ENCODE results near the gene RBM5. TPM values are rescaled to one million over a fixed set of nuclear protein-coding genes. Genes with fewer than 3 reads are reported as not detected.

Gene RBM5
- polyA plus RNA-seq, 4 donors, result 57.1 to 216 (median 84.3) TPM

GRCh38 chr3:50164481-50164880, 75.8 kb downstream of the RBM5 start:
- H3K27me3 ChIP-seq (ENCODE audit: control insufficient read depth in 3 of 3, insufficient read depth in 3 of 3, low read length in 3 of 3), result peaks cover 0 to 48% (median 0%) of the 10 kb centered on the region in 3 donors
- peaks cover 0 to 39% (median 0%) of the 10 kb centered on the region in 3 donors for H3K36me3 ChIP-seq (ENCODE audit: control insufficient read depth in 3 of 3, insufficient read depth in 2 of 3, low read depth in 1 of 3, low read length in 3 of 3)
- no peaks in the 10 kb centered on the region for H3K9me3 ChIP-seq (ENCODE audit: control insufficient read depth in 2 of 2, insufficient read depth in 1 of 2, low read depth in 1 of 2, low read length in 1 of 2)
- H3K4me3 ChIP-seq (ENCODE audit: low read depth in 1 of 3, low read length in 3 of 3), result no peak overlapping the region
- no peak for DNase-seq
- 23 to 44% (median 35%) methylated on average over 1 of the region's 1 CpG for WGBS, 3 donors
- H3K4me1 ChIP-seq (ENCODE audit: control insufficient read depth in 3 of 3, insufficient read depth in 2 of 3, low read depth in 1 of 3, low read length in 2 of 3), result peaks cover 4 to 39% (median 9%) of the 10 kb centered on the region in 3 donors
- FAIRE-seq, result no peak
- H3K27ac ChIP-seq (ENCODE audit: low read depth in 1 of 3, low read length in 2 of 3), result peak overlapping the region in 2 of 3 donors; percentile 2 to 42

DNA sequence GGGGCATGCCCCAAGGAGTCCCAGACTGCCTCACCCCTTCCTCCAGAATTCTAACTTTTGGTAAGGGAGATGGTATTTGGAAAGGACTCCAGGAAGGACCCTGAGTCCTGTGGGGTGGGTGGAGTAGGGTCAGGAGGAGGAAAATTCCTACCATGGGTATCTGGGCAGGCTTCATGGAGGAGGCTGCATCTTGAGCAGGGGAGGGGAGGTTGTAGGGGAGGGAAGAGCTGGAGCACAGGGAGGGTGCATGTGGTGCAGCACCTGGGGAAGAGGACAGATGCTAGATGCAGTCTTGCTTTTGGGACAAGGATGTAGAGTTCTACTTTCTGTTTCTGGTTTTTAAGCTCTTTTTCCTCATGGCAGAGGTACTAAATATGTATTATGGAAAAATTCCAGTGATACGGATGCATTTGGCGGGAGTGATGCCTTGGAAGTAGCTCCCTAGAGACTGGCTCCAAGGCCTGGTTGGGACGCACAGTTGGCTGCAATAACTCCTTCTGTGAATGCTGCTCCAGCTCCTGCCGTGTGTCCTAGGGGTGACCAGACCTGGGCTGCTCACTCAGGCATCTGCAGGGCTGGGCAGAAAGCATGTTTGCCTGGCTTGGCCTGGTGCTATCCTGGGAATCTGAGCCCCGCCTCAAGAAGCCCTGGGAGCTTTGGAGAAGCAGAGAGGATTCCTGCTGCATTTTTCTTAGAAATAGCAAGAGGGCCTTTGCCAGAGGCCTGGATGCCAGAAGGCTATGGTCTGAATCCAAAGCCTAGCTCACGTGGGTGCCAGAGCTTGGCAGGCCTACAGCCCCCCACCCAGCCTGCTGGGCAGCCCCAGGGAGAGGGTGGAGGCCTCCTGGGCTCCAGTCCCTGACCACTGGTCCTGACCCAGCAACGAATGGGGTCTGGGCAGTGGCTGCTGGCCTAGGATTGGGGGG, 76.5 kb downstream of the RBM5 start:
- Histone ChIP-seq H3K27ac (ENCODE audit: low read depth in 1 of 3, low read length in 2 of 3) (peak overlapping the region; percentile 22 to 70 (median 56)), H3K4me1 (ENCODE audit: control insufficient read depth in 3 of 3, insufficient read depth in 2 of 3, low read depth in 1 of 3, low read length in 2 of 3) (peaks cover 4 to 39% (median 9%) of the 10 kb centered on the region in 3 donors), H3K9me3 (ENCODE audit: control insufficient read depth in 2 of 2, insufficient read depth in 1 of 2, low read depth in 1 of 2, low read length in 1 of 2) (no peaks in the 10 kb centered on the region), H3K4me3 (ENCODE audit: low read depth in 1 of 3, low read length in 3 of 3) (no peak overlapping the region), H3K36me3 (ENCODE audit: control insufficient read depth in 3 of 3, insufficient read depth in 2 of 3, low read depth in 1 of 3, low read length in 3 of 3) (peaks cover 0 to 34% (median 0%) of the 10 kb centered on the region in 3 donors), H3K27me3 (ENCODE audit: control insufficient read depth in 3 of 3, insufficient read depth in 3 of 3, low read length in 3 of 3) (peaks cover 0 to 46% (median 0%) of the 10 kb centered on the region in 3 donors)
- WGBS, 3 donors, result 35 to 43% (median 38%) methylated on average over 6 to 7 of the region's 7 CpGs
- DNase-seq (no peak), FAIRE-seq (no peak)

- Histone ChIP-seq H3K27me3 (ENCODE audit: control insufficient read depth in 3 of 3, insufficient read depth in 3 of 3, low read length in 3 of 3) (peaks cover 0 to 46% (median 0%) of the 10 kb centered on the region in 3 donors), H3K4me3 (ENCODE audit: low read depth in 1 of 3, low read length in 3 of 3) (no peak overlapping the region), H3K27ac (ENCODE audit: low read depth in 1 of 3, low read length in 2 of 3) (peak overlapping the region; percentile 33 to 76 (median 56)), H3K4me1 (ENCODE audit: control insufficient read depth in 3 of 3, insufficient read depth in 2 of 3, low read depth in 1 of 3, low read length in 2 of 3) (peaks cover 6 to 39% (median 9%) of the 10 kb centered on the region in 3 donors), H3K36me3 (ENCODE audit: control insufficient read depth in 3 of 3, insufficient read depth in 2 of 3, low read depth in 1 of 3, low read length in 3 of 3) (peaks cover 0 to 32% (median 0%) of the 10 kb centered on the region in 3 donors), H3K9me3 (ENCODE audit: control insufficient read depth in 2 of 2, insufficient read depth in 1 of 2, low read depth in 1 of 2, low read length in 1 of 2) (no peaks in the 10 kb centered on the region)
- FAIRE-seq, result no peak
- DNase-seq, result peak; percentile 56 to 90
- 8 to 27% (median 25%) methylated on average over 14 to 15 of the region's 15 CpGs for WGBS, 3 donors
Measured at GRCh38 chr3:50165910-50166538, 77.3 kb downstream of the RBM5 start.

GRCh38 chr3:50166620-50167019, 77.9 kb downstream of the RBM5 start:
- 52 to 65% (median 56%) methylated on average over 6 of the region's 6 CpGs for WGBS, 3 donors
- peaks cover 0 to 43% (median 0%) of the 10 kb centered on the region in 3 donors for H3K27me3 ChIP-seq (ENCODE audit: control insufficient read depth in 3 of 3, insufficient read depth in 3 of 3, low read length in 3 of 3)
- peak overlapping the region; percentile 33 to 76 (median 56) for H3K27ac ChIP-seq (ENCODE audit: low read depth in 1 of 3, low read length in 2 of 3)
- DNase-seq (no peak), FAIRE-seq (no peak)
- no peak overlapping the region for H3K4me3 ChIP-seq (ENCODE audit: low read depth in 1 of 3, low read length in 3 of 3)
- H3K36me3 ChIP-seq (ENCODE audit: control insufficient read depth in 3 of 3, insufficient read depth in 2 of 3, low read depth in 1 of 3, low read length in 3 of 3), result peaks cover 0 to 29% (median 0%) of the 10 kb centered on the region in 3 donors
- peaks cover 7 to 42% (median 11%) of the 10 kb centered on the region in 3 donors for H3K4me1 ChIP-seq (ENCODE audit: control insufficient read depth in 3 of 3, insufficient read depth in 2 of 3, low read depth in 1 of 3, low read length in 2 of 3)
- no peaks in the 10 kb centered on the region for H3K9me3 ChIP-seq (ENCODE audit: control insufficient read depth in 2 of 2, insufficient read depth in 1 of 2, low read depth in 1 of 2, low read length in 1 of 2)

GRCh38 chr3:50167069-50167840, 78.5 kb downstream of the RBM5 start:
- WGBS, 3 donors, result 25 to 45% (median 34%) methylated on average over 15 to 16 of the region's 16 CpGs
- H3K4me3 ChIP-seq (ENCODE audit: low read depth in 1 of 3, low read length in 3 of 3), result no peak overlapping the region
- no peaks in the 10 kb centered on the region for H3K9me3 ChIP-seq (ENCODE audit: control insufficient read depth in 2 of 2, insufficient read depth in 1 of 2, low read depth in 1 of 2, low read length in 1 of 2)
- peak overlapping the region in 1 of 3 donors; percentile 76 for H3K27ac ChIP-seq (ENCODE audit: low read depth in 1 of 3, low read length in 2 of 3)
- H3K27me3 ChIP-seq (ENCODE audit: control insufficient read depth in 3 of 3, insufficient read depth in 3 of 3, low read length in 3 of 3), result peaks cover 0 to 43% (median 0%) of the 10 kb centered on the region in 3 donors
- FAIRE-seq, result no peak
- DNase-seq, result peak in 1 of 2 donors; percentile 81
- peaks cover 0 to 26% (median 0%) of the 10 kb centered on the region in 3 donors for H3K36me3 ChIP-seq (ENCODE audit: control insufficient read depth in 3 of 3, insufficient read depth in 2 of 3, low read depth in 1 of 3, low read length in 3 of 3)
- H3K4me1 ChIP-seq (ENCODE audit: control insufficient read depth in 3 of 3, insufficient read depth in 2 of 3, low read depth in 1 of 3, low read length in 2 of 3), result peaks cover 9 to 43% (median 14%) of the 10 kb centered on the region in 3 donors

DNA sequence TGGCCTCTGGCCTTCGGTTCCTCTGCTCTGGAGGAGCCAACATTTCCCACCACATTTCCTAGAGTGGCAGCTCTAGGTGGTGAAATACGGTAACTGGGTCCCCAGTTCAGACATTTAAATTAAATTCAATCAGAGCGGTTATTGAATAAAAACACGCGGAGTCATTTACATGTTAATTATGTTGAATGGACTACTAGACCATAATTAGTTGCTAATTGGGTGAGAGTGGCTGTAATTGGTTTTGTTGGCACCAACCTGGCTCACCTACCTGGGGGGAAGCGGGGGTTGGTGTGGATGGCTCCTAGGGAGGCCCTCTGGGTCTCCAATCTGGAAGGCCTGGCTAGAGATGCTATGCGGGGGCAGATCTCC, 79.1 kb downstream of the RBM5 start:
- H3K9me3 ChIP-seq (ENCODE audit: control insufficient read depth in 2 of 2, insufficient read depth in 1 of 2, low read depth in 1 of 2, low read length in 1 of 2), result no peaks in the 10 kb centered on the region
- 84 to 85% (median 84%) methylated on average over 7 of the region's 7 CpGs for WGBS, 3 donors
- peaks cover 0 to 47% (median 0%) of the 10 kb centered on the region in 3 donors for H3K27me3 ChIP-seq (ENCODE audit: control insufficient read depth in 3 of 3, insufficient read depth in 3 of 3, low read length in 3 of 3)
- H3K4me3 ChIP-seq (ENCODE audit: low read depth in 1 of 3, low read length in 3 of 3), result no peak overlapping the region
- peaks cover 13 to 43% (median 14%) of the 10 kb centered on the region in 3 donors for H3K4me1 ChIP-seq (ENCODE audit: control insufficient read depth in 3 of 3, insufficient read depth in 2 of 3, low read depth in 1 of 3, low read length in 2 of 3)
- H3K36me3 ChIP-seq (ENCODE audit: control insufficient read depth in 3 of 3, insufficient read depth in 2 of 3, low read depth in 1 of 3, low read length in 3 of 3), result peaks cover 0 to 24% (median 0%) of the 10 kb centered on the region in 3 donors
- FAIRE-seq, result no peak
- no peak for DNase-seq
- peak overlapping the region in 1 of 3 donors; percentile 76 for H3K27ac ChIP-seq (ENCODE audit: low read depth in 1 of 3, low read length in 2 of 3)

DNA sequence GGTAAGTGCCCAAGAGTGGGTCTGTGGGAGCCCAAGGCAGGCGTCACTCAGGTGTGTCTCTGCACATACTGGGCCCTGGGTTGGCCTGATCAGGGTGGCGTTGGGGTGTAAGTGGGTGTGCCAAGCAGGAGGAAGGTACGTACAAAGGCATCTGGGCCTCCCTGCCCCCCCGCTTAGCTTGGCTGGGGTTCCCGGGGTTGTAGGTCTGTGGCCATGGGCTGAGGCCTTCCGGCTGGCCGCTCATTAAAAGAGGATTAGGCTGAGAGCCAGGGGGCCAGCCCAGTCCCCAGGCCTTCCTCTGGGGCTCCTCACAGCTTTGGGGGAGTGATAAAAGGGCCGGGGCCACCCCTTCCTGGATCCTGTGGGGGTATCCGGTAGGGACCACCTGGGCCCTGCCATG, 79.7 kb downstream of the RBM5 start:
- Histone ChIP-seq H3K4me3 (ENCODE audit: low read depth in 1 of 3, low read length in 3 of 3) (no peak overlapping the region), H3K9me3 (ENCODE audit: control insufficient read depth in 2 of 2, insufficient read depth in 1 of 2, low read depth in 1 of 2, low read length in 1 of 2) (no peaks in the 10 kb centered on the region), H3K27me3 (ENCODE audit: control insufficient read depth in 3 of 3, insufficient read depth in 3 of 3, low read length in 3 of 3) (peaks cover 0 to 42% (median 0%) of the 10 kb centered on the region in 3 donors), H3K4me1 (ENCODE audit: control insufficient read depth in 3 of 3, insufficient read depth in 2 of 3, low read depth in 1 of 3, low read length in 2 of 3) (peaks cover 13 to 40% (median 14%) of the 10 kb centered on the region in 3 donors), H3K36me3 (ENCODE audit: control insufficient read depth in 3 of 3, insufficient read depth in 2 of 3, low read depth in 1 of 3, low read length in 3 of 3) (peaks cover 0 to 19% (median 0%) of the 10 kb centered on the region in 3 donors), H3K27ac (ENCODE audit: low read depth in 1 of 3, low read length in 2 of 3) (peak overlapping the region in 1 of 3 donors; percentile 76)
- FAIRE-seq (no peak), DNase-seq (no peak)
- whole genome bisulfite sequencing, 3 donors, result 34 to 43% (median 42%) methylated on average over 9 of the region's 9 CpGs
